ENCODE measurements around the gene HHLA2. TPM values are rescaled to one million over a fixed set of nuclear protein-coding genes. Genes with fewer than 3 reads are reported as not detected.

Gene HHLA2
- total RNA-seq, 1 experiment from 2014 or later, result 0.07 TPM

DNA sequence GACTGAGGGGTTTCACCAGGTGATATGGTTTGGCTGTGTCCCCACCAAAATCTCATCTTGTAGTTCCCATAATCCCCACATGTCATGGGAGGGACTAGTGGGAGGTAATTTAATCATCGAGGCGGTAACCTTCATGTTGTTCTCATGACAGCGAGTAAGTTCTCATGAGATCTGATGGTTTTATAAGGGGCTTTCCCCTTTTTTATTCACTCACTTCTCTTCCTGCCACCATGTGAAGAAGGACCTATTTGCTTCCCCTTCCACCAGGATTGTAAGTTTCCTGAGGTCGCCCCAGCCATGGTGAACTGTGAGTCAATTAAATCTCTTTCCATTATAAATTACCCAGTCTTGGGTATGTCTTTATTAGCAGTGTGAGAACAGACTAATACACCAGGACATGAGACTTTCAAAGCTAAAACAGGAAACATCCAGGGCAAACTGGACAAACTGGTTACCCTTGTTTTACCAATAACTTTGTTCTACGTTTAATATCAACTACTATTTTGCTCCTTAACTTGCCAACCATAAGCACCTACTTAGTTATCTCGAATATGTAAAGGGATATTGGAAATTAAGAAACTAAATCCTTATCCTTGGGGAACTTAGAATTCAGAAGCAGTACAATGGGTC is 115.9 kb downstream of the HHLA2 start (continued):
- TF ChIP-seq ZNF512 (CRISPR knock-in tag; IDR thresholded peaks at IDR 0.05; ENCODE audit: borderline replicate concordance), result no peak

DNA sequence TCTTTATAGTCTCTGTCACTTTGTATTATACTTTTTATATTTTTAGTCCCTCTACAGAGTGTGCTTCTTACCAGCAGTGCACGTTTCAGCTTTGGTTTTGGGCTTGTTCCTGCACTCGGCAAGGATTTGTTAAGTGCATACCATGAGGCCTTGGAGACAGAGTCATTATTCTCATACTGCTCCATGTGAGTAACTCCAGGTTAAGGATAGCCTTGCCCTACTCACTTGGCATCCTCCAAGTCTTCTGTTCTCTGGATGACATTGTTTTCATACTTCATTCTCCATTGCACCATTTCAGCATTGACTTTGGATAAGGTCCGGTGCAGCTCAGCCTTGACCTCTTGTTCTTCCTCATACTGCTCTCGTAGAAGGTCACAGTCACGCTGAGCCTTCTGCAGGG is 117.7 kb downstream of the HHLA2 start:
- TF ChIP-seq OVOL2 (CRISPR knock-in tag; IDR thresholded peaks at IDR 0.05; ENCODE audit: borderline replicate concordance), result no peak
- H3K4me1 Mint-ChIP-seq, result no peaks in the 10 kb centered on the region
- ATAC-seq (no peak), DNase-seq (ENCODE audit: low spot score) (no peak)
- H3K36me3 Mint-ChIP-seq, result no peaks in the 10 kb centered on the region
- POLR2A ChIA-PET, result no interaction called here
- H3K4me3 Mint-ChIP-seq, result no peak overlapping the region
- H3K9me3 Mint-ChIP-seq, result peaks cover 10% of the 10 kb centered on the region; the same call in 1 of the 2 replicates
- H3K27me3 Mint-ChIP-seq (ENCODE audit: low read depth), result no peaks in the 10 kb centered on the region; the same call in 1 of the 2 replicates
- CTCF ChIA-PET, result interaction anchor here (0.8 kb wide), 1 partner anchor 64 kb away, joined by 3 read pairs; no protein-coding TSS in a partner anchor
- H3K27ac Mint-ChIP-seq, result no peak overlapping the region

GRCh38 chr3:108415661-108416060 is 119.3 kb downstream of the HHLA2 start:
- Mint-ChIP-seq H3K4me1 (no peaks in the 10 kb centered on the region), H3K27me3 (ENCODE audit: low read depth) (no peaks in the 10 kb centered on the region; the same call in 1 of the 2 replicates), H3K4me3 (no peak overlapping the region), H3K27ac (no peak overlapping the region), H3K36me3 (no peaks in the 10 kb centered on the region), H3K9me3 (peaks cover 9% of the 10 kb centered on the region; the same call in 1 of the 2 replicates)
- ChIA-PET CTCF (no interaction called here), POLR2A (no interaction called here)
- TF ChIP-seq, protein P1, sequence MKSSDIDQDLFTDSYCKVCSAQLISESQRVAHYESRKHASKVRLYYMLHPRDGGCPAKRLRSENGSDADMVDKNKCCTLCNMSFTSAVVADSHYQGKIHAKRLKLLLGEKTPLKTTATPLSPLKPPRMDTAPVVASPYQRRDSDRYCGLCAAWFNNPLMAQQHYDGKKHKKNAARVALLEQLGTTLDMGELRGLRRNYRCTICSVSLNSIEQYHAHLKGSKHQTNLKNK (CRISPR knock-in tag; IDR thresholded peaks at IDR 0.05), result no peak
- no peak for TF ChIP-seq RORB (CRISPR knock-in tag; IDR thresholded peaks at IDR 0.05)
- TF ChIP-seq ZNF416 (CRISPR knock-in tag; IDR thresholded peaks at IDR 0.05), result no peak
- TF ChIP-seq RELA (CRISPR knock-in tag; IDR thresholded peaks at IDR 0.05; ENCODE audit: borderline replicate concordance), result no peak
- no peak for TF ChIP-seq FOXP4 (CRISPR knock-in tag; IDR thresholded peaks at IDR 0.05)
- TF ChIP-seq OVOL2 (CRISPR knock-in tag; IDR thresholded peaks at IDR 0.05; ENCODE audit: borderline replicate concordance), result no peak
- TF ChIP-seq ZNF138 (CRISPR knock-in tag; conservative IDR thresholded peaks at IDR 0.05), result no peak
- no peak for TF ChIP-seq ELF4 (CRISPR knock-in tag; IDR thresholded peaks at IDR 0.05; ENCODE audit: low read depth)
- TF ChIP-seq, protein P2, sequence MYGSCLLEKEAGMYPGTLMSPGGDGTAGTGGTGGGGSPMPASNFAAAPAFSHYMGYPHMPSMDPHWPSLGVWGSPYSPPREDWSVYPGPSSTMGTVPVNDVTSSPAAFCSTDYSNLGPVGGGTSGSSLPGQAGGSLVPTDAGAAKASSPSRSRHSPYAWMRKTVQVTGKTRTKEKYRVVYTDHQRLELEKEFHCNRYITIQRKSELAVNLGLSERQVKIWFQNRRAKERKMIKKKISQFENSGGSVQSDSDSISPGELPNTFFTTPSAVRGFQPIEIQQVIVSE (CRISPR knock-in tag; IDR thresholded peaks at IDR 0.05; ENCODE audit: borderline replicate concordance), result no peak
- TF ChIP-seq FOXK1 (CRISPR knock-in tag; IDR thresholded peaks at IDR 0.05), result no peak
- TF ChIP-seq, protein P3, sequence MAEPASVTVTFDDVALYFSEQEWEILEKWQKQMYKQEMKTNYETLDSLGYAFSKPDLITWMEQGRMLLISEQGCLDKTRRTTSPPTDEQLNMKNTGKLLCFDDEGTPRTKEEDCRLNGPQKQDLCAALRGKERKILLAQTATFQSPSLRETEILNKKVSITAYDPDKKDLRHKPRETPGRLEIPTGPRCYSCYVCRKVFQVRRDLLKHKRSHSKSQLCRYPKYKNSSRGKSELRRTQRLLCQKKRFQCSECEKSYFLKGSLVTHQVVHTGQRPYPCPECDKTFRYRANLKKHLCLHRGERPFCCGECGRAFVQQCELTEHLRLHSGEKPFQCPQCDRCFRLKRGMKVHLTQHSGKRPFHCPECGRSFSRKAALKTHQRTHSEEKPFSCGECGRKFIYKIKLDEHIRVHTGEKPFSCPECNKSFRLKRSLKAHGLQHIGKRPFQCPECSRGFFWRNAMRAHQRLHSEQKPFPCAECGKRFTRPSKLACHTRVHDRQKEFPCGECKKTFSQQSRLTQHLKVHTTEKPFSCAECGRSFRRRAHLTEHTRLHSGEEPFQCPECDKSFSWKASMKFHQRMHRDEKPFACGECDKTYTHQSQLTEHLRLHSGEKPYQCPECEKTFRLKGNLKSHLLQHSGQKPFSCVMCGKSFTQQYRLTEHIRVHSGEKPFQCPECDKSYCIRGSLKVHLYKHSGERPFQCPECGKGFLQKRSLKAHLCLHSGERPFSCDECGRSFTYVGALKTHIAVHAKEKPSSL (CRISPR knock-in tag; conservative IDR thresholded peaks at IDR 0.05), result no peak
- TF ChIP-seq, protein P4, sequence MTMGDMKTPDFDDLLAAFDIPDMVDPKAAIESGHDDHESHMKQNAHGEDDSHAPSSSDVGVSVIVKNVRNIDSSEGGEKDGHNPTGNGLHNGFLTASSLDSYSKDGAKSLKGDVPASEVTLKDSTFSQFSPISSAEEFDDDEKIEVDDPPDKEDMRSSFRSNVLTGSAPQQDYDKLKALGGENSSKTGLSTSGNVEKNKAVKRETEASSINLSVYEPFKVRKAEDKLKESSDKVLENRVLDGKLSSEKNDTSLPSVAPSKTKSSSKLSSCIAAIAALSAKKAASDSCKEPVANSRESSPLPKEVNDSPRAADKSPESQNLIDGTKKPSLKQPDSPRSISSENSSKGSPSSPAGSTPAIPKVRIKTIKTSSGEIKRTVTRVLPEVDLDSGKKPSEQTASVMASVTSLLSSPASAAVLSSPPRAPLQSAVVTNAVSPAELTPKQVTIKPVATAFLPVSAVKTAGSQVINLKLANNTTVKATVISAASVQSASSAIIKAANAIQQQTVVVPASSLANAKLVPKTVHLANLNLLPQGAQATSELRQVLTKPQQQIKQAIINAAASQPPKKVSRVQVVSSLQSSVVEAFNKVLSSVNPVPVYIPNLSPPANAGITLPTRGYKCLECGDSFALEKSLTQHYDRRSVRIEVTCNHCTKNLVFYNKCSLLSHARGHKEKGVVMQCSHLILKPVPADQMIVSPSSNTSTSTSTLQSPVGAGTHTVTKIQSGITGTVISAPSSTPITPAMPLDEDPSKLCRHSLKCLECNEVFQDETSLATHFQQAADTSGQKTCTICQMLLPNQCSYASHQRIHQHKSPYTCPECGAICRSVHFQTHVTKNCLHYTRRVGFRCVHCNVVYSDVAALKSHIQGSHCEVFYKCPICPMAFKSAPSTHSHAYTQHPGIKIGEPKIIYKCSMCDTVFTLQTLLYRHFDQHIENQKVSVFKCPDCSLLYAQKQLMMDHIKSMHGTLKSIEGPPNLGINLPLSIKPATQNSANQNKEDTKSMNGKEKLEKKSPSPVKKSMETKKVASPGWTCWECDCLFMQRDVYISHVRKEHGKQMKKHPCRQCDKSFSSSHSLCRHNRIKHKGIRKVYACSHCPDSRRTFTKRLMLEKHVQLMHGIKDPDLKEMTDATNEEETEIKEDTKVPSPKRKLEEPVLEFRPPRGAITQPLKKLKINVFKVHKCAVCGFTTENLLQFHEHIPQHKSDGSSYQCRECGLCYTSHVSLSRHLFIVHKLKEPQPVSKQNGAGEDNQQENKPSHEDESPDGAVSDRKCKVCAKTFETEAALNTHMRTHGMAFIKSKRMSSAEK (CRISPR knock-in tag; IDR thresholded peaks at IDR 0.05; ENCODE audit: borderline replicate concordance), result no peak
- TF ChIP-seq, protein P5, sequence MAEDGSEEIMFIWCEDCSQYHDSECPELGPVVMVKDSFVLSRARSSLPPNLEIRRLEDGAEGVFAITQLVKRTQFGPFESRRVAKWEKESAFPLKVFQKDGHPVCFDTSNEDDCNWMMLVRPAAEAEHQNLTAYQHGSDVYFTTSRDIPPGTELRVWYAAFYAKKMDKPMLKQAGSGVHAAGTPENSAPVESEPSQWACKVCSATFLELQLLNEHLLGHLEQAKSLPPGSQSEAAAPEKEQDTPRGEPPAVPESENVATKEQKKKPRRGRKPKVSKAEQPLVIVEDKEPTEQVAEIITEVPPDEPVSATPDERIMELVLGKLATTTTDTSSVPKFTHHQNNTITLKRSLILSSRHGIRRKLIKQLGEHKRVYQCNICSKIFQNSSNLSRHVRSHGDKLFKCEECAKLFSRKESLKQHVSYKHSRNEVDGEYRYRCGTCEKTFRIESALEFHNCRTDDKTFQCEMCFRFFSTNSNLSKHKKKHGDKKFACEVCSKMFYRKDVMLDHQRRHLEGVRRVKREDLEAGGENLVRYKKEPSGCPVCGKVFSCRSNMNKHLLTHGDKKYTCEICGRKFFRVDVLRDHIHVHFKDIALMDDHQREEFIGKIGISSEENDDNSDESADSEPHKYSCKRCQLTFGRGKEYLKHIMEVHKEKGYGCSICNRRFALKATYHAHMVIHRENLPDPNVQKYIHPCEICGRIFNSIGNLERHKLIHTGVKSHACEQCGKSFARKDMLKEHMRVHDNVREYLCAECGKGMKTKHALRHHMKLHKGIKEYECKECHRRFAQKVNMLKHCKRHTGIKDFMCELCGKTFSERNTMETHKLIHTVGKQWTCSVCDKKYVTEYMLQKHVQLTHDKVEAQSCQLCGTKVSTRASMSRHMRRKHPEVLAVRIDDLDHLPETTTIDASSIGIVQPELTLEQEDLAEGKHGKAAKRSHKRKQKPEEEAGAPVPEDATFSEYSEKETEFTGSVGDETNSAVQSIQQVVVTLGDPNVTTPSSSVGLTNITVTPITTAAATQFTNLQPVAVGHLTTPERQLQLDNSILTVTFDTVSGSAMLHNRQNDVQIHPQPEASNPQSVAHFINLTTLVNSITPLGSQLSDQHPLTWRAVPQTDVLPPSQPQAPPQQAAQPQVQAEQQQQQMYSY (CRISPR knock-in tag; IDR thresholded peaks at IDR 0.05), result no peak
- no peak for TF ChIP-seq MYBL2 (CRISPR knock-in tag; IDR thresholded peaks at IDR 0.05)
- no peak for TF ChIP-seq ZNF671 (CRISPR knock-in tag; IDR thresholded peaks at IDR 0.05)
- TF ChIP-seq MXD4 (CRISPR knock-in tag; IDR thresholded peaks at IDR 0.05; ENCODE audit: borderline replicate concordance), result no peak
- ATAC-seq, result no peak
- DNase-seq (ENCODE audit: low spot score), result no peak

Data from WTC11 (cell line).